NCI-H2029 treated with DMSO at 0.1 percent for 48 hours (cell line): ENCODE results near the gene HSPA5.
"Not testable (repeated sequence)": the region's sequence is repeated elsewhere in the genome, so short reads cannot be mapped to it uniquely, and the experiment has no call there.

Experiments used
- DNase-seq: peaks from one replicate; lab custom pipeline; 2025; lab: John Stamatoyannopoulos, UW

HSPA5 gene

DNA sequence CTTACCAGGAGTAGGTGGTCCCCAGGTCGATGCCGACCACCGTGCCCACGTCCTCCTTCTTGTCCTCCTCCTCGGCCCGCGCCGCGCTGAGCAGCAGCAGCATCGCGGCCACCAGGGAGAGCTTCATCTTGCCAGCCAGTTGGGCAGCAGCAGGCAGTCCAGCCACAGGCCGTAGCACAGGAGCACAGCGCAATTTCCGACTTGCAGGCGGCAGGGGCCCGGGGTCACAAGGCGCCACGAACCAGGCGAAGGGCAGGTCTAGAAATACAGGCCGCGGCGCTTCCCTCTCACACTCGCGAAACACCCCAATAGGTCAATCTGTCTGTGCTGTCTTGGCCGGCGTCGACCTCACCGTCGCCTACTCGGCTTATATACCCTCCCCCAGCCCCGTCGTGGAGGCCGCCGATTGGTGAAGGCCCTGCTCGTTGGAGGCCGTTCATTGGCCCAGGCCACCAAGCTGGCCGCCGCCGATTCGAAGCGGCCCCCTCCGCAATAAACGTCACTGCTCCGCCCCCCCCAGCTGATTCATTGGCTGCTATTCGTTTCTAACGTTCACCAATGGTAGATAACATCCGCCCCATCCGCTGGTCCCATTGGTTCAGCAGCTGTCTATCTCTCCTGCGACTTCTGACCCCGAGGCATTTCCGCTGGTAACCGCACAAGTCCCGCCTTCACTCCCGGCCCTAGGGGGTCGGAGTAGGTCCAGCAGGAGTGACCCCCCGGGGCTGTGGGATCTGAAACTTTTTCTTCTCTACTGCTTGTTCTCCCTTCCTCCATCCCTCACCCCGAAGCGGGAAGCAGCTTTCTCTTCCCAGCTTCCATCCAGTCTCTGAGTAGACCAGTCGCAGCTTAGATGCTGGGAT, at the start of gene HSPA5:
Gene HSPA5 (minus strand): TSS at position 344 of the 863 bp plus-strand sequence. CDS start 217 bp downstream, at position 127.
- DNase-seq: peak; percentile 97

GRCh38 chr9:125286935-125287433, 45.8 kb upstream of the HSPA5 start:
- not testable (repeated sequence) for DNase-seq

- DNase-seq: no peak
Observed at GRCh38 chr9:125284855-125285254, 43.7 kb upstream of the HSPA5 start.

GRCh38 chr9:125280945-125281344, 39.8 kb upstream of the HSPA5 start:
- DNase-seq: no peak

GRCh38 chr9:125277411-125277810, 36.3 kb upstream of the HSPA5 start:
- DNase-seq: no peak

- no peak for DNase-seq
Observed at GRCh38 chr9:125276771-125277170, 35.6 kb upstream of the HSPA5 start.

GRCh38 chr9:125272697-125273096, 31.6 kb upstream of the HSPA5 start:
- DNase-seq: no peak

DNA sequence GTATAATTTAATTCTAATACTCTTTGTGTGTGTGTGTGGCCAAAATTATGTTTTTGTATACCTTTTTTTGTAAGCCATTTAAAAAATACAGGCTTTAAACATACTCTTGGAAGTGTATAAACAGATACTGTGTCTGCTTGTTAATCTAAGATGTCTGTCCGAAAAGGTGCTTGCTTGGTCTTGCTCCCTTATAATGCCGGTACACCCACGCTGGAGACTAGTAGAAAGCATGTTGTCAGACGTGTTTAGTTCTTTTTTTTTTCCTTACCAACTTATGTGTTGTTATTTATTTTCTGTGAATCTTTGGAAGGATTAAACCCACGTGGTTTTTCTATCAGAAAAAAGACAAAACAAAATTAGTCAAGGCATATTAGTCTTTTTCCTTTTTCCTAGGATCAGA, 29.9 kb upstream of the HSPA5 start:
- DNase-seq: no peak

DNA sequence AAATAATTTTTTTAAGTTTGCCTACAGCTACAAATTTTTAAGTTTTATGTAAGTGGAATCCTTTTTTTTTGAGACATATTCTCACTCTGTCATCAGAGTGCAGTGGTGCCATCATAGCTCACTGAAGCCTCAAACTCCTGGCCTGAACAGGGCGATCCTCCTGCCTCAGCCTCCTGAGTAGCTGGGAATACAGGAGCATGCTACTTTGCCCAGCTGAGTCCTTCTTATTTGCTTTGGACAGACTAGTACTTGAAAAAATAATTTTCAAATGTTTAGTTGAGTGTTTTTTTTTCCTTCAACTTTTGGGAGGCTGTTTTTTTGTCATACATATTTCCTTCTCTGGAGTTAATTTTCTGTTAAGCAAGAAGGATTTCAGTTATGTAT, 27.9 kb upstream of the HSPA5 start:
- no peak for DNase-seq

GRCh38 chr9:125268394-125269013, 27.4 kb upstream of the HSPA5 start:
- no peak for DNase-seq

DNA sequence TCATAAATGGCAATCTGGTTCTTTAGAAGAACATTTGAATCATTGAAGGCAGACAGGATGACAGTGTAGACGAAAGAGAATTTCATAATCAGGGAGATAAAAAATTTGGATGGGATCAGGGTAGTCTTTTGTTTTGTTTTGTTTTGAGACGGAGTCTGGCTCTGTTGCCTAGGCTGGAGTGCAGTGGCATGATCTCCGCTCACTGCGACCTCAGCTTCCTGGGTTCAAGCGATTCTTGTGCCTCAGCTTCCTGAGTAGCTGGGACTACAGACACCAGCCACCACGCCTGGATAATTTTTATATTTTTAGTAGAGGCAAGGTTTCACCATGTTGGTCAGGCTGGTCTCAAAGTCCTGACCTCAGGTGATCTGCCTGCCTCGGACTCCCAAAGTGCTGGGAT, 22.9 kb upstream of the HSPA5 start:
- DNase-seq: not testable (repeated sequence)

- no peak for DNase-seq
Observed at GRCh38 chr9:125262294-125262991, 21.3 kb upstream of the HSPA5 start.

DNA sequence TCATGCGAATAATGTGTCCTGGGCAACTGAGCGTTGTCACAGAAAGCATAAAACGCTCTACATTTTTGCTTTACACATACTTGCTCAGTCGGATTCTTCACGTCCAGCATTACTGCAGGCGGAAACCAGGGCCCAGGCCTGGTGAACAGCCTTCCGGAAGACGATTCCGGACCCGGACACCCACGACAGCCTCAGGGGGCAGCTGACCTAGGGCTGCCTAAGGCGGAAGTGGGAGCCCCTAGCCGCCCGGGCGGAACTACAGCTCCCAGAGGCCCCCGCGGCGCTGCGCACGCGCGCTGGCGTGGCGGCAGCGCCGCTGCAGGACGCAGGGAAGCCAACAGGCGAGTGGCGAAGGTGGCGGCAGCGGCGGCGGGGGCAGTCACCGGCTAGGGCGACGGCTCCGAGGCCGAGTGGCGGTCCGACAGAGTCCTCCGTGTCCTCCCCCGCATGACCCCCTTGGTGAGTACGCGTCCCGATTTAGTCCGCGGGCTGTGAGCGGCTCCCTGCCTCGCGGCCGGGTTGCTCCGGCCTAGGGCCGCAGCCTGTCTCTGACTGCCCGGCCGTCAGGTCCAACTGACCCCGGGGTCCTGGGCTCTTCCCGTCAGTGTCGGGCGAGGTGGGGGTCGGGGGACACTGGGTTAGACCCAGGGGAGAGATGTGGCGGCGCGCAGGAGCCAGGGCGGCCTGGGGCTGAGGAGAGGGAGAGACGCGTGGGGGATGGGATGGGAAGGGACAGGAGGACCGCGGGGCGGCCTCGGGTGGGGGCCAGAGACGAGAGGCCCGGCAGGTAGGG, 20.6 kb upstream of the HSPA5 start, which contains the start of gene GAPVD1:
Gene GAPVD1 (plus strand): TSS at position 326 of the 793 bp plus-strand sequence. CDS start 37,096 bp downstream, outside the sequence.
- peak; percentile 70 for DNase-seq

GRCh38 chr9:125260561-125260960, 19.4 kb upstream of the HSPA5 start:
- DNase-seq: no peak

DNA sequence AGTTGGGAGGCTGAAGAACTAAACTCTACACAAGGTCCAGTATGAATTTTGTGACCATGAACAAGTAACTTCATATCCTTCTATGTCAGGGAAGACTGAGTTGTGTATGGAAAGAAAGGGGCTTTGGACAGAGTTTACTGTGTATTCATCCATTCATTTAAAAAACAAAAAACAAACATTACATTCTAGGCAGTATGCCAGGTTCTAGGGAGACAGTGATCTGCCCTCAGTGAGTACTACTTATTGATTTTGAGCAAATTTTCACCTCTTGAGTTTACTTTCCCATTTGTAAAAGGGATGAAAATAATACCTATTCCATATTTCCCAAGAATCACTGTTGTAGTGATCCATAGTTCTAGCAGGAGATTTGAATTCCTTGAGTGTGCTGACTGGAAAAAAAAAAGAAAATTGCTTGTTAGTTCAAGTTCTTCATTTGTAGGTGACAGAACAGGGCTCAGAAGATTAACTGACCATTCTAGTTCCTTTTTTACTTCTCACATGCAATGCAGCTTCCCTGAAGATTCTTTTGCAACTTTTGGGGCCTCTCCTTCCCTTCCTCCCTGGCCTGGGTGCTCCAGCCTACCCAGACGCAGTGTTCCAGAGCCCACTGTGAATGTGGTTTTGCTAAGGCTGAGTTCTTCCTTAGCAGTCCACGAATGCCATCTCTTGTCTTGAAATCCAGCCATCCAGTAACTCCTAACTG, 17.8 kb upstream of the HSPA5 start:
- peak; percentile 47 for DNase-seq

DNA sequence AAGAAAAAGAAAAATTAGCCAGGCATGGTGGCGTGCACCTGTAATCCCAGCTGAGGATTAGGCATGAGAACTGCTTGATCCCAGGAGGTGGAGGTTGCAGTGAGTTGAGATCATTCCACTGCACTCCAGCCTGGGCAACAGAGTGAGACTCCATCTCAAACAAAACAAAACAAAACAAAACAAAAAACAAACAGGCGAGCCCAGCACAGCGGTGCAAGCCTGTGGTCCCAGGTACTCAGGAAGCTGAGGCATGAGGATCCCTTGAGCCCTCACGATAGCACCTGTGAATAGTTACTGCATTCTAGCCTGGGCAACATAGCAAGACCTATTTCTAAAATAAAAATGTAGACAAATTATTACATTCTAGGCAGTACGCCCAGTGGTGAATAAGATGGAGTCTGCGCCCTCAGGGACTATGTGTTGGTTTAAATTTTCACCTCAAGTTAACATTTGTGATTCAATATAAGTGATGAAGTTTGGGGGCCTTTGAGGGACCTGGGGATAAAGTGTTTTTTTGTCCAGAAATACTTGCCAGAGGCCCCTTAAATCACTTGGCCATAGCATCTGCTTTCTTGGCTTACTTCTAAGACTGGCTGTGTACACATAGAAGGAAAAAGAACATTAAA, 17.1 kb upstream of the HSPA5 start:
- no peak for DNase-seq

GRCh38 chr9:125255781-125256391, 14.7 kb upstream of the HSPA5 start:
- no peak for DNase-seq

- DNase-seq: no peak
Observed at GRCh38 chr9:125254231-125254630, 13.1 kb upstream of the HSPA5 start.

DNA sequence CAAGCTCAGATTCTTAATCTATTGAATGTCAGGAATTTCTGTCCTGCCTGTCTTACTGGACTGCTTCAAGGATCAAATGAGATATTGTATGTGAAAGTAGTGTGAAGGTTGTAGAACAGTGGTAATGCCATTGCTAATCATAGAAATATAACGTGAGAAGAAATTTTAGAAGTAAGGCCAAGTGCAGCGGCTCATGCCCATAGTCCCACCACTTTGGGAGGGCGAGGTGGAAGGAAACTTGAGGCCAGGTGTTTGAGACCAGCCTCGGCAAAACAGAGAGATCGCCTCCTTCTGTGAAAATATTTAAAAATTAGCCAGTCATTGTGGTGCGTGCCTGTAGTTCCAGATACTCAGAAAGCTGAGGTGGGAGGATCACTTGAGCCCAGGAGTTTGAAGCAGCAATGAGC, 5.1 kb upstream of the HSPA5 start:
- DNase-seq: no peak

DNA sequence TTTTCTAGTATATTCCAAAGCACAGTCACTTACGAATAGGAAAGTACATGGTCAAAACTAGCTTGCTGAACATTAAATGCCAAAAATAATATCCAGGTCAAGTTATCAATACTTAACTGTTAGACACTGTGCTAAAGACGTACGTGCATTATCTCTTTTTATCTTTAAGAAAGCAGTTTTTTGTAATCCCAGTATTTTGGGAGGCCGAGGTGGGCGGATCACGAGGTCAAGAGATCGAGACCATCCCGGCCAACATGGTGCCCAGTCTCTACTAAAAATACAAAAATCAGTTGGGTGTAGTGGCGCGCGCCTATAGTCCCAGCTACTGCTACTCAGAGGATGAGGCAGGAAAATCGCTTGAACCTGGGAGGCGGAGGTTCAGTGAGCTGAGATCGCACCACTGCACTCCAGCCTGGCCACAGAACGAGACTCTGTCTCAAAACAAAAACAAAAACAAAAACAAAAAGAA, 2.7 kb upstream of the HSPA5 start:
- DNase-seq: no peak
